Stimulated activated effector memory CD8-positive, alpha-beta T cell treated with anti-CD3 and anti-CD28 coated beads, Interleukin-12 subunit alpha, Interleukin-12 subunit beta, amount 100 ng/mL, for 72 hours (primary cell): ENCODE measurements around the gene KRTAP10-9.
"Not testable (repeated sequence)": the region's sequence is repeated elsewhere in the genome, so short reads cannot be mapped to it uniquely, and the experiment has no call there.

Experiments
- ATAC-seq: fragments of 150-1000 bp; cut with Tn5 transposase; 2 replicates; pipeline ENCODE4 v1.10.0; 2021
- DNase-seq, 2 donors: peaks; one replicate each; pipeline ENCODE4 v3.0.0; 2021 to 2022; ENCODE audit warnings: low spot score in 2 of 2
- H3K27ac Mint-ChIP-seq: one replicate; pipeline ENCODE4 v1.8.0; 2022; ENCODE audit warnings: mild to moderate bottlenecking, mixed read lengths
- H3K36me3 Mint-ChIP-seq: one replicate; pipeline ENCODE4 v1.8.0; 2022; ENCODE audit warnings: mild to moderate bottlenecking, mixed read lengths
- H3K4me1 Mint-ChIP-seq: one replicate; pipeline ENCODE4 v1.8.0; 2022; ENCODE audit warnings: mixed read lengths
- H3K4me3 Mint-ChIP-seq: one replicate; pipeline ENCODE4 v1.8.0; 2022; ENCODE audit warnings: mild to moderate bottlenecking, mixed read lengths
- H3K9me3 Mint-ChIP-seq: one replicate; pipeline ENCODE4 v1.8.0; 2022; ENCODE audit warnings: mixed read lengths

KRTAP10-9 gene

DNA sequence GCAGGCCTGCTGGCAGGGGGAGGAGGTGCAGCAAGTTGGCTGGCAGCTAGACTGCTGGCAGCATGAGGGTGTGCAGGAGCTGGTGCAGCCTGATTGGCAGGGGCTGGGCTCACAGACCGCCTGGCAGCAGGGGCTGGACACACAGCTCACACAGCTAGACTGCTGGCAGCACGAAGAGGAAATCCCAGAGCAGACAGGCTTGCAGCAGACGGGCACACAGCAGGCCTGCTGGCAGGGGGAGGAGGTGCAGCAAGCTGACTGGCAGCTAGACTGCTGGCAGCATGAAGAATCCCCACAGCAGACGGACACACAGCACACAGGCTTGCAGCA, 35.1 kb upstream of the KRTAP10-9 start:
- ATAC-seq, H3K27ac Mint-ChIP-seq, H3K4me1 Mint-ChIP-seq, H3K36me3 Mint-ChIP-seq, DNase-seq, H3K4me3 Mint-ChIP-seq, H3K9me3 Mint-ChIP-seq: not testable (repeated sequence)

GRCh38 chr21:44592446-44593311, 34.2 kb upstream of the KRTAP10-9 start, which contains the start of gene KRTAP10-6:
KRTAP10-6 (minus strand) TSS chr21:44592505; CDS start chr21:44592484, 21 bp downstream.
- no peak within 1 kb of the TSS for H3K4me3 Mint-ChIP-seq
- no peak for ATAC-seq
- DNase-seq, result no peak
- H3K4me1 Mint-ChIP-seq, result peaks cover 5% of the 10 kb centered on the region
- no peaks in the 10 kb centered on the region for H3K36me3 Mint-ChIP-seq
- no peak within 1 kb of the TSS for H3K27ac Mint-ChIP-seq
- no peaks in the 10 kb centered on the region for H3K9me3 Mint-ChIP-seq

DNA sequence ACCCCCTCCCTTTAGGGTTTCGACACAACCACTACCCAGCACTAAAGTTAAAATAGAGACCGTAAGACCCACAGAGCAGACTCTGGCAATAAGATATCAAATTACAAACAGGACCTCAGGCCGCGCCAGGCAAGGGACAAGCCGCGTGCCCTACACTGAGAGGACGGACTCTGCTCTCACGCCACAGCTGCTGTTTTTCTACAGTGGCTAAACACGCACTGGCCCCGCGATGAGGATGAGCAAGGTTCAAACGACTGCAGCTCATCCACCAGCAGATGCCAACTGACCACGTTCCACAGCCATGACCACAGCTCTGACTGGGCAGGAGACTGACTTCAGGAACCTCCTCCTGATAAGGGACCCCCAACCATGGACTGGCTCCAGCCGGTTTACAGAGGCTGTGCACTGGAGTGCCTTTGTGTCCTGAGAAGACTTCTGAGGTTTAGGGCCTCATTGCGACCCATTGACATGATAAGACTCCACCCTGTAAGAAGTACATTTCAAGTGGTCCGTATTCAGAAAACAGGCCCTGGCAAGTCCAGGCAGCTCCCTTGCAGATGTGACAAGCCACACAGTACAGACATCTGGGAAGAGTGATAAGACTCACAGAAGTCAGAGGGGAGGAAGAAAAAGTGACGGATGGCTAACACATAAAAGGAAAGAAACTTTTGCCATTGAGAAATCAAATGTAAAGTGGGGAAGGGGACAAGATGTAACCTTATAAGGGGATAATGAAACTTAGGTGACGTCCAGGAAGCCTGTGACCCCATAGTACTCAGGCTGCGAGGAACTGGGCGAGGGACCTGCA, 33.1 kb upstream of the KRTAP10-9 start:
- no peak for DNase-seq
- peaks cover 3% of the 10 kb centered on the region for H3K9me3 Mint-ChIP-seq
- H3K36me3 Mint-ChIP-seq, result no peaks in the 10 kb centered on the region
- ATAC-seq, result no peak
- H3K27ac Mint-ChIP-seq, result no peak overlapping the region
- H3K4me1 Mint-ChIP-seq, result peaks cover 5% of the 10 kb centered on the region
- no peak overlapping the region for H3K4me3 Mint-ChIP-seq

- ATAC-seq (no peak), DNase-seq (no peak)
- no peak overlapping the region for H3K4me3 Mint-ChIP-seq
- no peaks in the 10 kb centered on the region for H3K36me3 Mint-ChIP-seq
- peaks cover 5% of the 10 kb centered on the region for H3K4me1 Mint-ChIP-seq
- H3K9me3 Mint-ChIP-seq, result peaks cover 3% of the 10 kb centered on the region
- no peak overlapping the region for H3K27ac Mint-ChIP-seq
These were observed 32.4 kb upstream of the KRTAP10-9 start for GRCh38 chr21:44594406-44594916.

- DNase-seq (no peak), ATAC-seq (no peak)
- Mint-ChIP-seq H3K36me3 (no peaks in the 10 kb centered on the region), H3K27ac (no peak overlapping the region), H3K9me3 (peaks cover 3% of the 10 kb centered on the region), H3K4me1 (peaks cover 5% of the 10 kb centered on the region), H3K4me3 (no peak overlapping the region)
These were observed 31.4 kb upstream of the KRTAP10-9 start for GRCh38 chr21:44595524-44595923.

DNA sequence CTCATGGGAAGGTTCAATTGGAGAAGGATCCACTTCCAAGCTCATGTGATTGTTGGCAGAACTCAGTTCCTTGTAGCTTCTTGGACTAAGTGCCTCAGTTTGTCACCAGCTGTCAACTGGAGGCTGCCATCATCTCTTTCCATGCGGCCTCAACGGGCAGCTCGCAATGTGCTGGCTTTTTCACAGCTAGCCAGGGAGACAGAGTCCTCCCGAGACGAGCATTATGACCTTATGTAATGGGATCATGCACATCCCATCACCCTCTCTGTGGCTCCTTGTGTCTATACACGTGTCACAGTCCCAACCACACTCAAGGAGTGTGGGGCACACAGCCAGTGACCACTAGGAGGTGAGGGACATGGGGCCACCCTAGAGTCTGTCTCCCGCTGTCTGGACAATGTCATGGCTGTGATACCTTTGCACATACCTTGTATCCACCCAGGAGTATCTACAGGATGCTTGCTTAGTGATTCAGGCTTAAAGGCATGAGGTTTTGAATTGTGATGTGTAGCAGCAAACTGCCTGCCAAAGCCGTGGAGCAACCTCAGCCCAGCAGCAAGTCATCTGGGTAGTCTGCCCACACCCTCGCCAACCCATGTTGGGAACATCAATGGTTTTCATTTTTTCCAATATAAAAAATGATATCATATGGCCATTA, 30.7 kb upstream of the KRTAP10-9 start:
- no peak overlapping the region for H3K27ac Mint-ChIP-seq
- DNase-seq (no peak), ATAC-seq (no peak)
- peaks cover 5% of the 10 kb centered on the region for H3K4me1 Mint-ChIP-seq
- H3K36me3 Mint-ChIP-seq, result no peaks in the 10 kb centered on the region
- H3K9me3 Mint-ChIP-seq, result peaks cover 3% of the 10 kb centered on the region
- no peak overlapping the region for H3K4me3 Mint-ChIP-seq

- DNase-seq (no peak), ATAC-seq (no peak)
- peaks cover 11% of the 10 kb centered on the region for H3K4me1 Mint-ChIP-seq
- H3K36me3 Mint-ChIP-seq, result no peaks in the 10 kb centered on the region
- no peak overlapping the region for H3K4me3 Mint-ChIP-seq
- no peak overlapping the region for H3K27ac Mint-ChIP-seq
- H3K9me3 Mint-ChIP-seq, result peaks cover 3% of the 10 kb centered on the region
These were observed 28.8 kb upstream of the KRTAP10-9 start for GRCh38 chr21:44598061-44598460.

DNA sequence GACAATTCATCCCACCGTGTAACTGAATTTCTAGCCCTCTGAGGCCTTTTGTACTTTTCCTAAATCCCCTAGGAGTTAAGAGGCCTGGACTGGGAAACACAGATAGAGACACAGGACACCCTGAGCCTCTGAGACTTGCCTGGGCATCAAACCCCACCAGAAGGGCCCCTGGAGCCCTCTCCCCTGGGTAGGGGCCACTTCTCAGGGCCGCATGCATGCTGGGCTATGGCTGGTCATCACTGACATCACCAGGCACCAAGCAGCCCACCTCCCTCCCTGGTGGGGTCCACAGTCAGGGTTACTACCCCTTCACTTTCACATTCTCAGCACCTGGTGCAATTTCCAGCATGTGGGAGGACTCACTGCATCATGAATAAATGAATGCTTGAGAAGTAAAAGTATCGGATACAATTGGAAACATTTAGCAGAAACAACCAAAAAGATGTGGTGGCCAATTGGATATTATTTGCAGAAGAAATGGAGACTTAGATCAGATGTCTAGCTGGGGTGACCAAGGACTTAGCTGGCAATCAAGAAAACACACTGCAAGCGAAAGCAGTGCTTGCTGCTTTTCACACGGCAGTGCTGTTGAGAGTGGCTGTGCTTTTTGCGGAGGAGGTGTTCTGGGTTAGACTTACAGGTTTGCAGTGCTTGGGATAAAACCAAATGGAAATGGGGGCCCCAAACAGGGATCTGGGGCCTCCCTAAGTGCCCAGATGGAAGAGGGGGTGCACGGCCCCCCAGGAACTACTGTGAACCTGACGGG, 27.4 kb upstream of the KRTAP10-9 start:
- no peak overlapping the region for H3K27ac Mint-ChIP-seq
- H3K36me3 Mint-ChIP-seq, result no peaks in the 10 kb centered on the region
- H3K4me3 Mint-ChIP-seq, result no peak overlapping the region
- no peak for ATAC-seq
- DNase-seq, result no peak
- H3K4me1 Mint-ChIP-seq, result peaks cover 11% of the 10 kb centered on the region
- H3K9me3 Mint-ChIP-seq, result peaks cover 3% of the 10 kb centered on the region

- H3K27ac Mint-ChIP-seq, DNase-seq, H3K36me3 Mint-ChIP-seq, ATAC-seq, H3K4me3 Mint-ChIP-seq, H3K4me1 Mint-ChIP-seq, H3K9me3 Mint-ChIP-seq: not testable (repeated sequence)
These were observed 26.5 kb upstream of the KRTAP10-9 start, which contains the start of gene KRTAP10-7 for GRCh38 chr21:44600118-44600978. KRTAP10-7 (plus strand) TSS chr21:44600597; CDS start chr21:44600622, 25 bp downstream.

GRCh38 chr21:44601091-44601490, 25.8 kb upstream of the KRTAP10-9 start:
- not testable (repeated sequence) for H3K27ac Mint-ChIP-seq, H3K4me1 Mint-ChIP-seq, H3K9me3 Mint-ChIP-seq, ATAC-seq, H3K4me3 Mint-ChIP-seq, H3K36me3 Mint-ChIP-seq, DNase-seq

- no peak overlapping the region for H3K27ac Mint-ChIP-seq
These were observed 25.1 kb upstream of the KRTAP10-9 start for GRCh38 chr21:44601596-44602462.

DNA sequence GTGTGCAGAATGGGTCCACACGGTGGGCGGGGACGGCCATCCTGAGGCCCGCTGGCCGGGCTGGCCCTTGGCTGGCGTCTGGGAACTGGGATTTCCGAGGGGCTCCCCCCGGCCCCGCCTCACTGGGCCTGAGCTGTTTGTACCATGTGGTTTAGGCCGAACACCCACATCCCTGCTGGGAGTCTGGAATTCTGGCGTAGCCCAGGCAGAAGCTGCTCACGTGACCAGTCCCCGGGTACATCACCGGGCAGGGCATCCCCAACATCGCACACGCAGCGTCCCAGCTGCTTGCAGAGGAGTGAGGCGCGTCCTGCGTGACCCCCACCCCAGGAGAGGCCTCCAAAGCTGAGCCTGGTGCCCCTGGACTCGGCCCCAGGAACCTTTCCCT, 24.4 kb upstream of the KRTAP10-9 start:
- Mint-ChIP-seq H3K4me1 (peaks cover 6% of the 10 kb centered on the region), H3K36me3 (no peaks in the 10 kb centered on the region), H3K9me3 (peaks cover 3% of the 10 kb centered on the region), H3K27ac (no peak overlapping the region), H3K4me3 (no peak overlapping the region)
- DNase-seq, result no peak
- ATAC-seq, result no peak

More at GRCh38 chr21:44601596-44602462, 25.1 kb upstream of the KRTAP10-9 start:
- Mint-ChIP-seq H3K36me3 (no peaks in the 10 kb centered on the region), H3K4me1 (peaks cover 6% of the 10 kb centered on the region), H3K9me3 (peaks cover 3% of the 10 kb centered on the region), H3K4me3 (no peak overlapping the region)
- no peak for ATAC-seq
- no peak for DNase-seq
